ENCODE data around the gene ADPRM. TPM values are rescaled to one million over a fixed set of nuclear protein-coding genes. Genes with fewer than 3 reads are reported as not detected.

The ADPRM gene
- total and polyA plus RNA-seq, 11 donors = 2.1 to 7.2 (median 4.2) TPM

DNA sequence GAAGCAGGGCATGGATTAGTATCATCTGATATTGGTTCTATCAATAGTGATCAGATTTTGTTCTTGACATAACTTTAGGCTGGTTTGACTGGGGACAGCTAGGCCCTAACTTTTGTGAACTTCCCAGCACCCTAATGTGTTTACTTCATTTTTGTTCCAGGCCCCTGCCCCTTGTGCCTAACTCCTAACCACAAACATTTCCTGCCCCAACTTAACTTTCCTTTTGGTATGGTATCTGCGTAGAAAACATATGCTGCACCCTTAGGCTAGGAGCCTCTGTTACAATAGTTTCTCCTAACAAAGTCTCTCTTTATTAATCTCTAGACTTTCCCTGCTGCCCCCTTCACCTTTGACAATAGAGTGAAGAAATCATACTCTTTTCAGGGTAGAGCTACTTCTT is 2.5 kb downstream of the ADPRM start:
- Histone ChIP-seq H3K36me3 (peaks cover 0 to 12% (median 8%) of the 10 kb centered on the region in 9 donors), H3K4me3 (no peak overlapping the region), H3K9me3 (no peaks in the 10 kb centered on the region), H3K27me3 (no peaks in the 10 kb centered on the region), H3K4me1 (peaks cover 6 to 52% (median 21%) of the 10 kb centered on the region in 12 donors), H3K27ac (peak overlapping the region in 1 of 12 donors; percentile 29)
- DNase-seq (no peak), ATAC-seq (no peak)
- TF ChIP-seq, protein P1, sequence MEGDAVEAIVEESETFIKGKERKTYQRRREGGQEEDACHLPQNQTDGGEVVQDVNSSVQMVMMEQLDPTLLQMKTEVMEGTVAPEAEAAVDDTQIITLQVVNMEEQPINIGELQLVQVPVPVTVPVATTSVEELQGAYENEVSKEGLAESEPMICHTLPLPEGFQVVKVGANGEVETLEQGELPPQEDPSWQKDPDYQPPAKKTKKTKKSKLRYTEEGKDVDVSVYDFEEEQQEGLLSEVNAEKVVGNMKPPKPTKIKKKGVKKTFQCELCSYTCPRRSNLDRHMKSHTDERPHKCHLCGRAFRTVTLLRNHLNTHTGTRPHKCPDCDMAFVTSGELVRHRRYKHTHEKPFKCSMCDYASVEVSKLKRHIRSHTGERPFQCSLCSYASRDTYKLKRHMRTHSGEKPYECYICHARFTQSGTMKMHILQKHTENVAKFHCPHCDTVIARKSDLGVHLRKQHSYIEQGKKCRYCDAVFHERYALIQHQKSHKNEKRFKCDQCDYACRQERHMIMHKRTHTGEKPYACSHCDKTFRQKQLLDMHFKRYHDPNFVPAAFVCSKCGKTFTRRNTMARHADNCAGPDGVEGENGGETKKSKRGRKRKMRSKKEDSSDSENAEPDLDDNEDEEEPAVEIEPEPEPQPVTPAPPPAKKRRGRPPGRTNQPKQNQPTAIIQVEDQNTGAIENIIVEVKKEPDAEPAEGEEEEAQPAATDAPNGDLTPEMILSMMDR (IDR thresholded peaks at IDR 0.05) = no peak
- no peak for TF ChIP-seq POLR2A (IDR thresholded peaks at IDR 0.05)
- intact Hi-C loops (cut with DNase I) = no loop called here
- WGBS, 4 donors = 84 to 100% (median 94%) methylated on average over 1 of the region's 1 CpG

DNA sequence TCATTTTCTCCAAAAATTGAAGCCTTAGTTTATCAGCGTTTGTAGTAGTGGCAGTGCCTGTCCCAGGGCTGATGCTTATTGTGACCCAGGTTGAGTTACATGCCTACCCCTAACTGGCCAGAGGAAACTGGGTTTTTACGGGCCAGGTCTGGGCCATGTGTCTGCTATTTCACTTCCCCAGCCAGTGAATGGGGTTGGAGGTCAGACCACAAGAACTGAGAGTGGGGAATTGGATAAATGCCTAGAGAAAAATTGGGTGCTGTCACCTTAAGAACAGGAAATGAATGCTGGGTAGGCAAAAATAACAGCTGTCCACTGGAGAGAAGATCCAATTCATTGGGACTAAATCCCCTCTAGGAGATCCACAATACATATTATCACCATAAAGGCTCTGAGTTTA is 5.2 kb downstream of the ADPRM start:
- Histone ChIP-seq H3K27me3 (no peaks in the 10 kb centered on the region), H3K4me1 (peaks cover 0 to 35% (median 12%) of the 10 kb centered on the region in 12 donors), H3K27ac (no peak overlapping the region), H3K36me3 (peaks cover 2 to 31% (median 28%) of the 10 kb centered on the region in 9 donors), H3K9me3 (no peaks in the 10 kb centered on the region), H3K4me3 (no peak overlapping the region)
- ATAC-seq = no peak
- intact Hi-C loops (cut with DNase I) = no loop called here
- no peak for DNase-seq
- WGBS, 4 donors = 53 to 67% (median 61%) methylated on average over 2 of the region's 2 CpGs
- TF ChIP-seq, protein P1 (IDR thresholded peaks at IDR 0.05) = no peak
- TF ChIP-seq POLR2A (IDR thresholded peaks at IDR 0.05) = no peak

DNA sequence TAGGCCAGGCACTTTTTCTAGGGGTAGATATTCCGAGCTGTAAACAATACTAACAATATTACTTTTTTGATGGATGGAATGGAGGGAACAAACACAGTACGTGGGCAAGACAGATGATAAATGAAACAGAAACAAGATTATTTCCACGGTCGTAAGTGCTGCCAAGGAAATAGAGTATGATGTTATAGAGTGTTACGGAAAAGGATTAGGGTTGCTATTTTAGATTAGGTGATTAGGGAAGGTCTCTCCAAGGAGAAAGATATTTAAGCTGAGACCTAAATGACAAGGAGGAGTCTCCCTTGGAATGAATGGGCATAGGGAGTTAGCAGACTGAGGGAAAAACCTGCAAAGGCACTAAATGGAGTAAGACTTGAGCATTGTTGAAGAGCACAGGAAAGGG is 8.3 kb downstream of the ADPRM start:
- DNase-seq (no peak), ATAC-seq (no peak)
- no peak overlapping the region for H3K27ac ChIP-seq
- peaks cover 3 to 62% (median 57%) of the 10 kb centered on the region in 9 donors for H3K36me3 ChIP-seq
- TF ChIP-seq POLR2A (IDR thresholded peaks at IDR 0.05) = no peak
- TF ChIP-seq, protein P1 (IDR thresholded peaks at IDR 0.05) = no peak
- no peaks in the 10 kb centered on the region for H3K9me3 ChIP-seq
- peaks cover 0 to 15% (median 4%) of the 10 kb centered on the region in 12 donors for H3K4me1 ChIP-seq
- 65 to 69% (median 68%) methylated on average over 5 of the region's 5 CpGs for WGBS, 4 donors
- intact Hi-C loops (cut with DNase I) = no loop called here
- H3K27me3 ChIP-seq = no peaks in the 10 kb centered on the region
- H3K4me3 ChIP-seq = no peak overlapping the region

- no peak for DNase-seq
- intact Hi-C loops (cut with DNase I) = no loop called here
- Histone ChIP-seq H3K4me1 (peaks cover 0 to 6% (median 0%) of the 10 kb centered on the region in 12 donors), H3K27ac (no peak overlapping the region), H3K27me3 (no peaks in the 10 kb centered on the region), H3K36me3 (peaks cover 0 to 78% (median 46%) of the 10 kb centered on the region in 9 donors), H3K4me3 (no peak overlapping the region), H3K9me3 (no peaks in the 10 kb centered on the region)
- no peak for ATAC-seq
- TF ChIP-seq, protein P1 (IDR thresholded peaks at IDR 0.05) = no peak
- TF ChIP-seq POLR2A (IDR thresholded peaks at IDR 0.05) = no peak
- 87 to 96% (median 93%) methylated on average over 2 of the region's 2 CpGs for WGBS, 4 donors
Measured at GRCh38 chr17:10713318-10713717, 15.9 kb downstream of the ADPRM start.

Measured in heart left ventricle (tissue), 16 donors.